Hepatocyte (in vitro differentiated cells): Measurements from ENCODE around the gene STK26. TPM values are rescaled to one million over a fixed set of nuclear protein-coding genes. Genes with fewer than 3 reads are reported as not detected.
A peak's percentile ranks its signal among the peaks of the same experiment; 100 is the strongest.

Experiments
- DNase-seq: peaks from one replicate; pipeline ENCODE4 v3.0.0-alpha.2; 2016; ENCODE audit warnings: low spot score
- H2AFZ ChIP-seq: fragments of 200-600 bp; sonication (generic); 2 replicates; pipeline ENCODE4 v1.6.0; 2016; ENCODE audit warnings: antibody characterized with exemption, mild to moderate bottlenecking
- H3K27ac ChIP-seq: fragments of 200-600 bp; sonication (generic); 2 replicates; pipeline ENCODE4 v1.5.1; 2016; ENCODE audit warnings: mild to moderate bottlenecking
- H3K27me3 ChIP-seq: fragments of 200-600 bp; sonication (generic); 2 replicates; pipeline ENCODE4 v1.6.1; 2016
- H3K36me3 ChIP-seq: fragments of 200-600 bp; sonication (generic); replicated peaks from 2 replicates; pipeline ENCODE4 v1.5.1; 2016; ENCODE audit warnings: low read depth; ENCODE audit not compliant: insufficient read depth
- H3K4me1 ChIP-seq: fragments of 200-600 bp; sonication (generic); 2 replicates; pipeline ENCODE4 v1.5.1; 2016; ENCODE audit warnings: mild to moderate bottlenecking, moderate library complexity; ENCODE audit not compliant: insufficient read depth
- H3K4me2 ChIP-seq: fragments of 200-600 bp; sonication (generic); 2 replicates; pipeline ENCODE4 v1.6.0; 2016
- H3K4me3 ChIP-seq: fragments of 200-600 bp; sonication (generic); 2 replicates; pipeline ENCODE4 v1.5.1; 2016; ENCODE audit warnings: mild to moderate bottlenecking
- H3K79me2 ChIP-seq: fragments of 200-600 bp; sonication (generic); 2 replicates; pipeline ENCODE4 v1.6.0; 2017; ENCODE audit warnings: mild to moderate bottlenecking
- H3K9me2 ChIP-seq: fragments of 200-600 bp; sonication (generic); replicated peaks from 2 replicates; pipeline ENCODE4 v1.6.0; 2017; ENCODE audit warnings: mild to moderate bottlenecking; ENCODE audit not compliant: insufficient read depth
- H3K9me3 ChIP-seq: fragments of 200-600 bp; sonication (generic); 2 replicates; pipeline ENCODE4 v1.5.1; 2016; ENCODE audit warnings: low read depth, mild to moderate bottlenecking
- H4K20me1 ChIP-seq: fragments of 200-600 bp; sonication (generic); 2 replicates; pipeline ENCODE4 v1.6.0; 2016; ENCODE audit warnings: mild to moderate bottlenecking; ENCODE audit not compliant: insufficient read depth, poor library complexity, severe bottlenecking
- CTCF ChIP-seq: fragments of 200-600 bp; sonication (generic); IDR thresholded peaks from 2 replicates; pipeline ENCODE4 v1.5.1; 2016; ENCODE audit warnings: antibody characterized with exemption, mild to moderate bottlenecking; ENCODE audit not compliant: poor library complexity
- EZH2 ChIP-seq: fragments of 200-600 bp; sonication (generic); IDR thresholded peaks from 2 replicates; pipeline ENCODE4 v1.6.1; 2016; ENCODE audit warnings: antibody characterized with exemption, mild to moderate bottlenecking, borderline replicate concordance
- EZH2phosphoT487 ChIP-seq: fragments of 200-600 bp; sonication (generic); IDR thresholded peaks from one replicate; pipeline ENCODE4 v1.6.1; 2018; ENCODE audit warnings: antibody characterized with exemption, mild to moderate bottlenecking, low read depth, moderate library complexity; ENCODE audit not compliant: unreplicated experiment, severe bottlenecking
- WGBS: methylation state at CpG from one replicate; pipeline ENCODE4 v1.1.6; 2016; ENCODE audit warnings: low lambda C conversion rate; ENCODE audit errors: missing lambda C conversion rate; 5-methylcytosine and 5-hydroxymethylcytosine counted together
- polyA plus RNA-seq: library from polyadenylated mRNA; unstranded; fragments of >200 nt; fragmentation: Nextera tagmentation; extraction: Ambion mirVana; gene quantifications from 2 replicates; pipeline ENCODE4 v1.2.1, GENCODE V29; 2016
- total RNA-seq: library from RNA; depleted of rRNA; stranded (reverse); fragments of >200 nt; gene quantifications from 2 replicates; pipeline ENCODE4 v1.2.3, GENCODE V29; 2014

The STK26 gene
- total and polyA plus RNA-seq, 2 experiments from 2014 or later, result 25.2 to 48.0 TPM

DNA sequence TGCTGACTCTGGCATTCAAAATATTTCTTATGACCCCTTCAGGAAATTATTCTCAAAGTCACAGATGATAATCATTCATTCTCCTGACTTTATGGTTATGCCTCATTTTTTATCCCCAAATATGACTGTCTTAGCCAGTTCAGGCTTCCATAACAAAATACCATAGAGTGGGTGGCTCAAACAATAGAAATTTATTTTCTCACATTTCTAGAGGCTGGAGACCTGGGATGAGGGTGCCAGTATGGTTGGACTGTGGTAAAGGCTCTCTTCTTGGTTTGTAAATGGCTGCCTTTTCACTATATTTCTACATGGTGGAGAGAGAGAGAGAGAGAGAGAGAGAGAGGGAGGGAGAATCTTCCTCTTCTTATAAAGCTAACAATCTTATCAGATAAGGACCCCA lies 84.2 kb downstream of the STK26 start:
- no peaks in the 10 kb centered on the region for H3K9me2 ChIP-seq
- H3K4me1 ChIP-seq, result no peaks in the 10 kb centered on the region
- no peak overlapping the region for H3K27ac ChIP-seq
- H3K79me2 ChIP-seq, result no peaks in the 10 kb centered on the region
- H3K4me2 ChIP-seq, result no peak overlapping the region
- H2AFZ ChIP-seq, result no peak overlapping the region
- H3K36me3 ChIP-seq, result no peaks in the 10 kb centered on the region
- no peak for DNase-seq
- H3K4me3 ChIP-seq, result no peak overlapping the region
- H4K20me1 ChIP-seq, result no peaks in the 10 kb centered on the region
- H3K9me3 ChIP-seq, result no peaks in the 10 kb centered on the region
- TF ChIP-seq CTCF, result no peak
- no peak for TF ChIP-seq EZH2
- TF ChIP-seq EZH2phosphoT487, result no peak
- no peaks in the 10 kb centered on the region for H3K27me3 ChIP-seq

DNA sequence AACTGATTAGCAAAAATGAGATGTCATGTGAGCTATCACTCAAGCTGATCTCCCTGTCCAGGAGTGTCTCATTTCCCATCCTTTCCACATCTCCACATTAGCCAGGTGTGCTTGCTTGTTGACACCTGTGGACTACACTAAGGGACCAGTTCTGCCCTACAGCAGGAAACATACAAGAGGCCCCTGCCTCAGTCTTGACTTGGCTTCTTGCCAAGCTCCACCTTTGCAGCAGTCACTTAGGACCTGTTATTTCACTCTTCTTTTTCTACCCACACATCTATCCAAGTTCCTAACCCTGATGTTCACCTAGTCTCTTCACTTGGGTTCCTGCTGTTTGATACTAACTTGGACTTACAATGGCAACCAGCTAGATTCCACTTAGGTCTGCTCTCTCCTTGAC lies 91.5 kb downstream of the STK26 start:
- H3K36me3 ChIP-seq, result no peaks in the 10 kb centered on the region
- no peak overlapping the region for H3K4me2 ChIP-seq
- H3K9me2 ChIP-seq, result no peaks in the 10 kb centered on the region
- H3K27me3 ChIP-seq, result no peaks in the 10 kb centered on the region
- H2AFZ ChIP-seq, result no peak overlapping the region
- no peaks in the 10 kb centered on the region for H3K4me1 ChIP-seq
- no peak overlapping the region for H3K27ac ChIP-seq
- H4K20me1 ChIP-seq, result no peaks in the 10 kb centered on the region
- TF ChIP-seq EZH2, result no peak
- no peak for TF ChIP-seq CTCF
- TF ChIP-seq EZH2phosphoT487, result no peak
- DNase-seq, result peak; percentile 16
- H3K9me3 ChIP-seq, result no peaks in the 10 kb centered on the region
- no peaks in the 10 kb centered on the region for H3K79me2 ChIP-seq
- H3K4me3 ChIP-seq, result no peak overlapping the region

- TF ChIP-seq EZH2 (no peak), CTCF (no peak), EZH2phosphoT487 (no peak)
- Histone ChIP-seq H3K27ac (no peak overlapping the region), H3K4me1 (no peaks in the 10 kb centered on the region), H2AFZ (no peak overlapping the region), H3K4me3 (no peak overlapping the region), H3K4me2 (no peak overlapping the region), H3K9me2 (no peaks in the 10 kb centered on the region), H3K36me3 (no peaks in the 10 kb centered on the region), H3K79me2 (no peaks in the 10 kb centered on the region), H3K27me3 (no peaks in the 10 kb centered on the region), H4K20me1 (no peaks in the 10 kb centered on the region), H3K9me3 (no peaks in the 10 kb centered on the region)
- DNase-seq, result no peak
- 76% methylated on average over 5 of the region's 5 CpGs for WGBS
Measured at GRCh38 chrX:132115792-132116191, 92.7 kb downstream of the STK26 start.

- Histone ChIP-seq H3K4me2 (no peak overlapping the region), H3K27ac (no peak overlapping the region), H4K20me1 (no peaks in the 10 kb centered on the region), H3K27me3 (no peaks in the 10 kb centered on the region), H3K4me1 (no peaks in the 10 kb centered on the region), H3K79me2 (no peaks in the 10 kb centered on the region), H3K9me3 (no peaks in the 10 kb centered on the region), H3K4me3 (no peak overlapping the region), H2AFZ (no peak overlapping the region), H3K9me2 (no peaks in the 10 kb centered on the region), H3K36me3 (no peaks in the 10 kb centered on the region)
- no peak for DNase-seq
- 93% methylated on average over 4 of the region's 4 CpGs for WGBS
- TF ChIP-seq CTCF, result no peak
- no peak for TF ChIP-seq EZH2phosphoT487
Measured at GRCh38 chrX:132118358-132118757, 95.3 kb downstream of the STK26 start.
